Ectodermal cell (in vitro differentiated cells): ENCODE data around the gene ADAMTS10.
A peak's percentile ranks its signal among the peaks of the same experiment; 100 is the strongest.
"Not testable (repeated sequence)": the region's sequence is repeated elsewhere in the genome, so short reads cannot be mapped to it uniquely, and the experiment has no call there.

ENCODE experiments used
- H3K27ac ChIP-seq: 2 replicates; pipeline ENCODE4 v1.7.0; 2013; ENCODE audit warnings: mild to moderate bottlenecking, low read depth, low read length; ENCODE audit not compliant: insufficient read depth, poor library complexity, severe bottlenecking
- H3K27me3 ChIP-seq: 2 replicates; pipeline ENCODE4 v1.7.0; 2013; ENCODE audit warnings: mild to moderate bottlenecking, low read length; ENCODE audit not compliant: insufficient read depth, control insufficient read depth, poor library complexity, severe bottlenecking
- H3K36me3 ChIP-seq: one replicate; pipeline ENCODE4 v1.7.0; 2013; ENCODE audit warnings: low read length; ENCODE audit not compliant: control insufficient read depth, insufficient read depth
- H3K4me1 ChIP-seq: one replicate; pipeline ENCODE4 v1.7.0; 2013; ENCODE audit warnings: low read length; ENCODE audit not compliant: control insufficient read depth, insufficient read depth
- H3K4me3 ChIP-seq: 2 replicates; pipeline ENCODE4 v1.7.0; 2013; ENCODE audit warnings: low read depth, low read length, control low read depth; ENCODE audit not compliant: insufficient read depth
- H3K9me3 ChIP-seq: 2 replicates; pipeline ENCODE4 v1.7.0; 2013; ENCODE audit warnings: mild to moderate bottlenecking, low read length, moderate library complexity; ENCODE audit not compliant: control insufficient read depth
- WGBS, 2 experiments: methylation state at CpG; one replicate each; pipeline ENCODE4 v1.1.7; 2013; ENCODE audit warnings: missing lambda C conversion rate in 2 of 2; 5-methylcytosine and 5-hydroxymethylcytosine counted together

ADAMTS10 gene

GRCh38 chr19:8641221-8641907, 30.8 kb upstream of the ADAMTS10 start:
- Histone ChIP-seq H3K36me3 (no peaks in the 10 kb centered on the region), H3K27me3 (peaks cover 12% of the 10 kb centered on the region), H3K4me1 (no peaks in the 10 kb centered on the region), H3K27ac (no peak overlapping the region), H3K4me3 (no peak overlapping the region), H3K9me3 (no peaks in the 10 kb centered on the region)
- WGBS, 2 experiments: 91 to 94% methylated on average over 2 of the region's 2 CpGs

- Histone ChIP-seq H3K9me3 (no peaks in the 10 kb centered on the region), H3K4me3 (no peak overlapping the region), H3K27ac (no peak overlapping the region), H3K36me3 (no peaks in the 10 kb centered on the region), H3K4me1 (no peaks in the 10 kb centered on the region), H3K27me3 (peaks cover 12% of the 10 kb centered on the region)
- WGBS, 2 experiments: 88% methylated on average over 12 of the region's 12 CpGs
Observed at GRCh38 chr19:8640402-8641004, 30.0 kb upstream of the ADAMTS10 start.

- H3K4me1 ChIP-seq: no peaks in the 10 kb centered on the region
- no peak overlapping the region for H3K27ac ChIP-seq
- peaks cover 12% of the 10 kb centered on the region for H3K27me3 ChIP-seq
- no peak overlapping the region for H3K4me3 ChIP-seq
- H3K9me3 ChIP-seq: no peaks in the 10 kb centered on the region
- 22% methylated on average over 8 of the region's 8 CpGs for WGBS, 2 experiments
- no peaks in the 10 kb centered on the region for H3K36me3 ChIP-seq
Observed at GRCh38 chr19:8639821-8640401, 29.4 kb upstream of the ADAMTS10 start.

GRCh38 chr19:8638078-8638619, 27.6 kb upstream of the ADAMTS10 start:
- Histone ChIP-seq H3K4me1 (no peaks in the 10 kb centered on the region), H3K27me3 (peaks cover 12% of the 10 kb centered on the region), H3K27ac (no peak overlapping the region), H3K9me3 (no peaks in the 10 kb centered on the region), H3K4me3 (no peak overlapping the region), H3K36me3 (no peaks in the 10 kb centered on the region)
- 89 to 92% methylated on average over 21 of the region's 21 CpGs for WGBS, 2 experiments

GRCh38 chr19:8637070-8637469, 26.6 kb upstream of the ADAMTS10 start:
- H3K4me3 ChIP-seq, H3K36me3 ChIP-seq, H3K9me3 ChIP-seq, H3K27ac ChIP-seq, H3K4me1 ChIP-seq: not testable (repeated sequence)
- H3K27me3 ChIP-seq: peaks cover 12% of the 10 kb centered on the region
- WGBS, 2 experiments: 94 to 95% methylated on average over 4 of the region's 4 CpGs

- H3K27me3 ChIP-seq: peaks cover 5% of the 10 kb centered on the region
- peaks cover 7% of the 10 kb centered on the region for H3K4me1 ChIP-seq
- WGBS, 2 experiments: 94 to 95% methylated on average over 7 to 8 of the region's 8 CpGs
- H3K4me3 ChIP-seq: no peak overlapping the region
- no peaks in the 10 kb centered on the region for H3K9me3 ChIP-seq
- H3K36me3 ChIP-seq: no peaks in the 10 kb centered on the region
- H3K27ac ChIP-seq: no peak overlapping the region
Observed at GRCh38 chr19:8635422-8635821, 24.9 kb upstream of the ADAMTS10 start.

GRCh38 chr19:8631425-8631819, 20.9 kb upstream of the ADAMTS10 start:
- no peak overlapping the region for H3K4me3 ChIP-seq
- H3K36me3 ChIP-seq: no peaks in the 10 kb centered on the region
- H3K9me3 ChIP-seq: no peaks in the 10 kb centered on the region
- WGBS, 2 experiments: 22% methylated on average over 11 of the region's 11 CpGs
- peak overlapping the region; percentile 80 for H3K27ac ChIP-seq
- H3K27me3 ChIP-seq: no peaks in the 10 kb centered on the region
- peaks cover 7% of the 10 kb centered on the region for H3K4me1 ChIP-seq

- peaks cover 7% of the 10 kb centered on the region for H3K4me1 ChIP-seq
- WGBS, 2 experiments: 25 to 36% methylated on average over 6 of the region's 6 CpGs
- no peaks in the 10 kb centered on the region for H3K27me3 ChIP-seq
- H3K27ac ChIP-seq: peak overlapping the region; percentile 80
- H3K4me3 ChIP-seq: no peak overlapping the region
- no peaks in the 10 kb centered on the region for H3K36me3 ChIP-seq
- no peaks in the 10 kb centered on the region for H3K9me3 ChIP-seq
Observed at GRCh38 chr19:8630796-8631424, 20.4 kb upstream of the ADAMTS10 start.

- H3K27ac ChIP-seq: peak within 1 kb of the TSS; percentile 80
- H3K9me3 ChIP-seq: no peaks in the 10 kb centered on the region
- H3K27me3 ChIP-seq: no peaks in the 10 kb centered on the region
- H3K36me3 ChIP-seq: no peaks in the 10 kb centered on the region
- H3K4me3 ChIP-seq: no peak within 1 kb of the TSS
- 92 to 94% methylated on average over 11 of the region's 11 CpGs for WGBS, 2 experiments
- peaks cover 7% of the 10 kb centered on the region for H3K4me1 ChIP-seq
Observed at GRCh38 chr19:8629996-8630683, 19.6 kb upstream of the ADAMTS10 start, which contains the start of gene NFILZ. TSS of gene NFILZ (plus strand) at chr19:8630633. CDS start at chr19:8676766, 46,133 bp downstream.
